Fibroblast of skin of scalp (primary cell): ENCODE results near the gene EIF3CL.
"Not testable (repeated sequence)": the region's sequence is repeated elsewhere in the genome, so short reads cannot be mapped to it uniquely, and the experiment has no call there.

Source experiments
- DNase-seq: peaks from one replicate; pipeline ENCODE4 v3.0.0-alpha.2; 2013

EIF3CL gene

DNA sequence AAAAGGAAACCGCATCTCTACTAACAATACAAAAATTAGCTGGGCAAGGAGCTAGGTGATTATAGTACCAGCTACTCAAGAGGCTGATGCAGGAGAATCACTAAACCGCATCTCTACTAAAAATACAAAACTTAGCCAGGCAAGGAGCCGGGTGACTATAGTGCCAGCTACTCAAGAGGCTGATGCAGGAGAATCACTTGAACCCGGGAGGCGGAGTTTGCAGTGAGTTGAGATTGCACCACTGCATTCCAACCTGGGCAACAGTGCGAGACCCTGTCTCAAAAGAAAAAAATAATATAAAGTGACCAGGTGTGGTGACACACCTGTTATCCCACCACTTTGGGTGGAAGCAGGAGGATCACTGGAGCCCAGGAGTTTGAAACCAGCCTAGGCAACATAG is 65.4 kb downstream of the EIF3CL start:
- not testable (repeated sequence) for DNase-seq

- not testable (repeated sequence) for DNase-seq
Observed at GRCh38 chr16:28336940-28337710, 66.5 kb downstream of the EIF3CL start.

- DNase-seq, result not testable (repeated sequence)
Observed at GRCh38 chr16:28335678-28336077, 68.0 kb downstream of the EIF3CL start.

- not testable (repeated sequence) for DNase-seq
Observed at GRCh38 chr16:28332632-28333031, 71.0 kb downstream of the EIF3CL start.

GRCh38 chr16:28330981-28331380 is 72.7 kb downstream of the EIF3CL start:
- not testable (repeated sequence) for DNase-seq

DNA sequence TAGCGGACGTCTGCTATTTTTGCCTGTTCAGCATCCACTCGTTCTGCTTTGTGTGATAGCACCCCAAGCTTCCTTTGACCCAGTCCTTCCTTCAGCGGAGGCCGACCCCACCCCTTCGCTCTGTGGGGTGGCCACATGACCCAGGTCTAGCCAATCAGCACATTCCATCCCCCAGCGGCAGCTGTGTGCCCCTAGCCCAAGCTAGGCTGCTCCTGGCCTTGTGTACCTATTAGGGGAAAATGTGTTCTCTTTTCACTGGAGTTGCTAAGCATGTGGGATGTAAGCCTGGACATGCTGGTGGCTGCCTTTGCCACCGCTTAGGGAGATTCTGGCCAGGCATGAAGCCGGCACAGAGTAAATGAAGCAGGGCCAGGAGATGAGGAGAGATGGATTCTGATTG is 73.4 kb downstream of the EIF3CL start:
- DNase-seq, result not testable (repeated sequence)
